Esophagus (tissue), 2 donors: Measurements from ENCODE around the gene ADAMTS2. TPM values are rescaled to one million over a fixed set of nuclear protein-coding genes. Genes with fewer than 3 reads are reported as not detected.

Source experiments
- H3K27ac ChIP-seq, 2 donors: one replicate each; pipeline ENCODE4 v1.5.1; 2013; ENCODE audit warnings: low read depth in 2 of 2, mild to moderate bottlenecking in 2 of 2, inconsistent platforms in 1 of 2, low read length in 1 of 2, moderate library complexity in 1 of 2
- H3K27me3 ChIP-seq, 2 donors: one replicate each; pipeline ENCODE4 v1.6.1; 2013; ENCODE audit warnings: low read length in 2 of 2, control low read depth in 1 of 2, mild to moderate bottlenecking in 1 of 2; ENCODE audit not compliant: insufficient read depth in 2 of 2, control insufficient read depth in 1 of 2
- H3K36me3 ChIP-seq, 2 donors: one replicate each; pipeline ENCODE4 v1.6.1; 2013; ENCODE audit warnings: low read length in 1 of 2; ENCODE audit not compliant: control insufficient read depth in 2 of 2, insufficient read depth in 2 of 2
- H3K4me1 ChIP-seq, 2 donors: one replicate each; pipeline ENCODE4 v1.6.1; 2013; ENCODE audit warnings: low read length in 1 of 2; ENCODE audit not compliant: control insufficient read depth in 2 of 2, insufficient read depth in 2 of 2
- H3K4me3 ChIP-seq, 2 donors: one replicate each; pipeline ENCODE4 v1.5.1; 2013; ENCODE audit warnings: low read length in 2 of 2, mild to moderate bottlenecking in 2 of 2, low read depth in 1 of 2, moderate library complexity in 1 of 2
- H3K9me3 ChIP-seq, 2 donors: one replicate each; pipeline ENCODE4 v1.6.1; 2013; ENCODE audit warnings: mild to moderate bottlenecking in 2 of 2, low read depth in 1 of 2, low read length in 1 of 2, moderate library complexity in 1 of 2; ENCODE audit not compliant: control insufficient read depth in 2 of 2, insufficient read depth in 1 of 2
- WGBS, 2 donors: extraction: QIAGEN DNeasy Blood & Tissue Kit; methylation state at CpG; one replicate each; pipeline ENCODE4 v1.1.7; 2013; 5-methylcytosine and 5-hydroxymethylcytosine counted together
- polyA plus RNA-seq, 2 donors: library from polyadenylated mRNA; stranded (reverse); fragments of 200-250 nt; gene quantifications; one replicate each; pipeline ENCODE4 v1.2.3, GENCODE V29; 2013
- donor health status: healthy with polysubstance abuse.
- donor health status: Bipolar disorder and iron deficiency.

Gene ADAMTS2
- polyA plus RNA-seq, 2 donors: 1.4 to 1.5 TPM

DNA sequence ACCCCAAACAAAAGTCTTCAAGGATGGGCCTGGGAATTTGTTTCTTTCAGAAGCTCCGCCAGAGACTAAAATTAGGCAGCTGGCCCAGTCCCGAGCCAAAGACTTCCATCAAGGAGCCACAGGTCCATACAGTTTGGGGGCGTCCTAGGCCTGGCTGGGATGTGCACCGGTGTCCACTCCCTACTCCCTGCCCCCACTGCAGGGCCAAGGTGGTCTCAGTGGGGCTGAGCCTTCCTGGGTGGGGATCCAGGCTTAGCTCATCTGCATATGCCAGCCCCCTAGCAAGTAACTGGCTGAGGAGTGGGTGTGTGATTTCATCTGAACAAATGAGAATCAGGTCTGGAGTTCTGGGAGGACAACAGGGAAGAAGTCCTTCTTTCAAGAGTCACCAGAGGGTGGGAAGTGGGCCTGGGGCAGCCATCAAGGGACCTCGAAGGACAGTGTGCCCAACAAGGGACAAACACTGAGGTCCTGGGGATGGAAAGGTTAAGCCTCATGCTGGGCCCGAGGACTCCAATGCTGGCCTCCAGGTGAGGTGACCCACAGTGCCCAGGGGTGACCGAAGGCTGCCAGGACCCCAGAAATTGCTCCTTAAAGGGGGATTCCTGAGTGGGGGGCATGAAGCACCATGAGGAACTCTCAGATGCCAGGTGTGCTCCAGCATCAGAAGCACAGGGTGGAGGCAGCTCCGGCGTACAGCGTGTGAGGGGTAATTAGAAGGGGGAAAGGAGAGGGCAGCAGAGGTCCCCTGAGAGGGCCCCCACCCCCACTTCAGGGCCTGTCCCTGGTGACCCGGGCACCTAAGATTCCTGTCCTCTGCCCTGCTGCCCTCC lies 193.8 kb downstream of the ADAMTS2 start:
- 85 to 93% methylated on average over 11 of the region's 11 CpGs for WGBS, 2 donors
- no peaks in the 10 kb centered on the region for H3K9me3 ChIP-seq
- no peaks in the 10 kb centered on the region for H3K4me1 ChIP-seq
- no peaks in the 10 kb centered on the region for H3K36me3 ChIP-seq
- no peaks in the 10 kb centered on the region for H3K27me3 ChIP-seq
- no peak overlapping the region for H3K27ac ChIP-seq
- no peak overlapping the region for H3K4me3 ChIP-seq

DNA sequence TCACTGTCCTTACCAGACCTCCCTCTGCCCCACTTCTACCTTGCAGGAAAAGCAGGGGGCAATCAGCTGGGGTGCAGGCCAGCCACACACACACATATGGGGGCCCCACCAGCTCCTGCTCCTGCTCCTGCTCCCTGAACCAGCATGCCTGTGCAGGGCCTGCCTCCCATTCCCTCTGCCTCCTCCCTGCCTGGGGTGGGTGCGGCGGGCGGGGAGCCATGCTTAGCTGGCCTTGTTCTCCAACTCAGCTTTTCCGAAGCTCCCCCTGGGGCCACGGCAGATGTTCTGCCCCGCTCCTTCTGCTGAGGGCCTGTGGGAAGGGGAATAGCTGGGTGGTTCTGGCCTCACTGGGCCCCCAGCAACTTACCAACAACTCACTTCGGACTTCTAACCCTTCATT lies 195.2 kb downstream of the ADAMTS2 start:
- 53 to 74% methylated on average over 7 of the region's 7 CpGs for WGBS, 2 donors
- Histone ChIP-seq H3K9me3 (no peaks in the 10 kb centered on the region), H3K27me3 (no peaks in the 10 kb centered on the region)

DNA sequence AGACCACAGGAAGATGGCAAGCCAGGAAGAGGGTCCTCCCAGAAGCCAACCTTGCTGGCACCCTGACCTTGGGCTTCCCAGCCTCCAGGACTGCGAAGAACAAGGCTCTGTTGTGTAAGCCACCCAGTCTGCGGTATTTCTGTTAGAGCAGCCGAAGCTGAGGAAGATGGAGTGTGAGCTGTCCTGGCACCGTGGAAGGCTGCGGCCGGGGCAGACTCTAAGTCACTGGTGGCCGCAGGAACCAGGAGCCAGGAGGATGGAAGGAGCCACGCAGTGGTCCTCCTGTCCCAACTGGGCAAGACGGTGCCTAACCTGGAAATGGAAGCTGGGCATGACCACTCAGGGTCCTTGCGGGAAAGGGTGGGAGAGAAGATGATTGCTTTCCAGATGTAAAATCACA lies 196.0 kb downstream of the ADAMTS2 start:
- WGBS, 2 donors: 86% methylated on average over 10 of the region's 10 CpGs
- Histone ChIP-seq H3K27ac (no peak overlapping the region), H3K36me3 (no peaks in the 10 kb centered on the region), H3K9me3 (no peaks in the 10 kb centered on the region), H3K4me1 (no peaks in the 10 kb centered on the region), H3K4me3 (no peak overlapping the region), H3K27me3 (no peaks in the 10 kb centered on the region)

More for the DNA sequence above, 195.2 kb downstream of the ADAMTS2 start:
- no peaks in the 10 kb centered on the region for H3K4me1 ChIP-seq
- H3K4me3 ChIP-seq: no peak overlapping the region
- H3K27ac ChIP-seq: no peak overlapping the region
- H3K36me3 ChIP-seq: no peaks in the 10 kb centered on the region

DNA sequence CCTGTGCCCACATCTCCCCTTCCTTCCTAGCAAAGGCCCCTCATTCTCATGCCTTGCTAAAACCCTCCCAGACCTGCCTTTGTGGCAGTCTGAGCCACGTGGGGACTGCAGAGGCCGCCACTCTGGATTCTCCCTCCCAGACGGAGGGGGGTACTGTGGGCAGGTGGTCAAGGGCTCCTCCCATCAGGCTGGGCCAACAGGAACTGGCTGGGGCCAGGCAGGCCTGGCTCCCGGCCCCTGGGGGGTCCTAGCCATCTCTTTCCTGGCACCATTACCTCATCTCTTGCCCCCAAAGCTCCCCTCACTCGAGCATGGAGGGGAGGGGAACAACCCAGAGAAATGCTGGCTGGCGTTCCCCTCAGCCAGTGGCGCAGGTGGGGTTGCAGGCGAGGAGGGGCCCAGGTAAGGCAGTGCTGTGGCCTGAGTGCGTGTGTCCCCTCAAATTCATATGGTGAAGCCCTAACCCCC lies 196.5 kb downstream of the ADAMTS2 start:
- Histone ChIP-seq H3K4me1 (no peaks in the 10 kb centered on the region), H3K9me3 (no peaks in the 10 kb centered on the region)
- 68 to 81% methylated on average over 9 of the region's 9 CpGs for WGBS, 2 donors

DNA sequence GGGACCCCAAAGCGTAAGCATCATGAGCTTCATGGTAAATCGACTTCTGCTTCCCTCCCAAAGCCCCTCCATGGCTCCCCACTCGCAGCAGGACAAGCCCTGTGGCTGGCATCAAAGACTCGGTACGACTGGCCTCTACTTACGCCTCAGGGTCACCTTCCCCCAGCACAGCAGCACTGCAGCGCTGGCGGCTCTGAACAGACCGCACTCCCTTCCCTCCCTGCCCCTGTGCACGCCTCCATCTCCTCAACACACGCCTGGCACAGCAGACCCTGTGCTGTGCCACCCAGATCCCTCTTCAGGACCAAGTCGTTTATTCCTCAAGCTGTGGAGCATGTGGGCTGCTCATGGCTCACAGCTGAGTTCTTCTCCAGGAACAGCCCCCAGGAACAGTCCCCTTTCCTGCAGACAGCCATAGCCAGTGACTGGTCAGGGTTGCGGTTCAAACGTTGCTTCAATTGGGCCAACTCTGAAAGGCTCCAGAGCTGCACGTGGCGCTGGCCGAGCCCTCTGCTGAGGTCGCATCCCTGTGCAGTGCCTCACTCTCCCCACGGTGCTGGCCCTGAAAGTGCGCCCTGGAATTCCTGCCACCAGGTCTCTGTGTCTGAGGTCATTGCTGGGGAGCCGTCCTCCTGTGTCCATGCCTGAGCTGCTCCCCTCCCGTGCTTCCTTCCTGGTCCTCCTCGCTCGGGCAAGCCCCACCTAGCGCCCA lies 197.1 kb downstream of the ADAMTS2 start:
- no peak overlapping the region for H3K4me3 ChIP-seq
- no peaks in the 10 kb centered on the region for H3K4me1 ChIP-seq
- H3K27me3 ChIP-seq: no peaks in the 10 kb centered on the region
- H3K27ac ChIP-seq: no peak overlapping the region
- 87 to 90% methylated on average over 25 of the region's 25 CpGs for WGBS, 2 donors
- no peaks in the 10 kb centered on the region for H3K36me3 ChIP-seq
- H3K9me3 ChIP-seq: no peaks in the 10 kb centered on the region

More for the DNA sequence above, 196.5 kb downstream of the ADAMTS2 start:
- Histone ChIP-seq H3K27ac (no peak overlapping the region), H3K36me3 (no peaks in the 10 kb centered on the region), H3K27me3 (no peaks in the 10 kb centered on the region), H3K4me3 (no peak overlapping the region)

DNA sequence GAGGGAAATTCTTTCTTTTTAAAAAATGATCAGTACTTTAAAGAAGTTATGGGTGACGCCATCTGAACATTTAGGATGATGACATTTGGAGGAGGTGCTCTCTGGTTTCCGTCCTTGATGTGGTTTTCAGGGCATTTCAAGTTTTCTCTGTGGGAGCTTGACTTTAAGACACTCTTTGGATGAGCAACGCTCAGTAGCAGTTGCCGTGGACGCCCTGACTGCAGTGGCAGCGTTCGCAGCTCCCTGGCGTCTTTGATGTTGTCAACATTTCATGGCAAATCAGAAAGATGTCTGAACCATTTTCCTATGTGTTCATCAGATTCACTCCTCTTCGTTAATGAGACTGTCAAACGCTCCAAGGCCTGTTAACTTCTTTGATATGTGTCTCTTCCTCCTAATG lies 199.0 kb downstream of the ADAMTS2 start:
- Histone ChIP-seq H3K4me1 (no peaks in the 10 kb centered on the region), H3K9me3 (no peaks in the 10 kb centered on the region), H3K36me3 (no peaks in the 10 kb centered on the region), H3K4me3 (no peak overlapping the region), H3K27ac (no peak overlapping the region), H3K27me3 (no peaks in the 10 kb centered on the region)
- 81 to 85% methylated on average over 10 of the region's 10 CpGs for WGBS, 2 donors

DNA sequence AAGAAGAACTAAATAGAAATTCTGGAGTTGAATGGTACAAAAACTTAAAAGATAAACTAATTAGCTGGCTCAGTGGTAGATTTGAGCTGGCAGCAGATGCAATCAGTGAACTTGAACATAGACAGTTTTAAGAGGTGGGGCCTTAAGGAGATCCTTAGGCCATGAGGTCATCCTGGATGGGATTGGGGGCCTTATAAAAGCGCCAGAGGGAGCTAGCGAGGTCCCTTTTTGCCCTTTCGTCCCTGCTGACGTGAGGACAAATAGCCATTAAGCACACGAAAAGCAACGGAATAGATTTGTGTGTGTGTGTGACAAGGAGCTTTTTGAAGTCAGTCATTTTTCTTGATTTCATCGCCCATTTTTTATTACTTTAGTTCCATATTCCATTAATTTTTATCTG lies 201.8 kb downstream of the ADAMTS2 start:
- Histone ChIP-seq H3K27me3 (no peaks in the 10 kb centered on the region), H3K36me3 (no peaks in the 10 kb centered on the region), H3K27ac (no peak overlapping the region), H3K4me1 (peaks cover 0 to 4% of the 10 kb centered on the region in 2 donors), H3K4me3 (no peak overlapping the region), H3K9me3 (no peaks in the 10 kb centered on the region)
- WGBS, 2 donors: 70 to 73% methylated on average over 7 of the region's 7 CpGs

DNA sequence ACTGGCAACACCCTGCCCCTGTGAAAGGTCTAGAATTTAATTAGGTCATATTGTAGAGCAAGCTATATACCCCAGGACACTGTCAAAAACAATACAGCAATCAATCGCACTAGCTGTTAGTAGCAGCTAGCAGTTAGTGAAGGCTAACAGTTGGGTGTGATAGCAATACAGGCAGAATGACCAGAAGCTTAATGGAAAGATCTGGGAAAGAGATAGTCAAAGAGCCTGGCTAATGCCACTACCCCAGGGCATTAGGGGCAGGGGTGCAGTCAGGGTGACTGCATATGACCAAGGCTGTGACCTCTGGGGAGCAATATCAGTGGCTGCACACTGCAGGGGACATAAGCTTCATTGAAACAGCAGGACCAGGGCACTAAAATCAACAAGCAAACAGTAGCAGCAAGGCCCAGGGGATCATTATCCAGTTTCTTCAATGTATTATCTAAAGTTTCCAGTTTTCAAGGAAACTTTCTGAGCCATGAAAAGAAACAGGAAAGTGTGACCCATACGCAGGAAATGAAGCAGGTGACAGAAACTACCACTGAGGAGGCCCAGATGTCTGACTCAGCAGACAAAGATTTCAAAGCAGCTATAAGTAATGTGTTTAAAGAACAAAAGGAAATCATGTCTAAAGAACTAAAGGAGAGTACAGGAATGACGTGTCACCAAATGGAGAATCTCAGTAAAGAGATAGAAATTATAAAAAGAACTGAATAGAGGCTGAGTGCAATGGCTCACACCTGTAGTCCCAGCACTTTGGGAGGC lies 202.6 kb downstream of the ADAMTS2 start:
- Histone ChIP-seq H3K27ac (peak overlapping the region in 1 of 2 donors; percentile 35), H3K4me1 (peaks cover 0 to 4% of the 10 kb centered on the region in 2 donors)
- 65 to 70% methylated on average over 3 of the region's 3 CpGs for WGBS, 2 donors

DNA sequence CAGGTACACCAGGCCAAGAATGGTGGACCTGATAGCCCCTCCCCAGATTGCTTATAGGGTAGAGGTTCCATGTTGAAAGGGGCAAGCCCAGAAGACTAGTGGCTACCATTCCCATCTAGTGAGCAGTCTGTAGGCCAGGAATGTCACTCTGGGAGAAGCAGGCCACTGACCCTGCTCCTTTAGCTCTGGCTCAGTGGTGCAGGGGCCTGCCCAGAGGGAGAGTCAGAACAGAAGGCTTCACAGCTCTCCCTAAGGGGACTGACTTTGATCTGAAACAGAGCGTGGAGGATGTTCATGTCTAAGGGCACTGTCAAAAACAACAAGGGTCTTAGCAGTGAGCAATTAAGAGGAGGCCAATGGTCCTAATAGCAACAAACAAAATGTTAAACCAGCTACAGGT lies 203.4 kb downstream of the ADAMTS2 start:
- no peaks in the 10 kb centered on the region for H3K27me3 ChIP-seq
- no peaks in the 10 kb centered on the region for H3K36me3 ChIP-seq
- no peak overlapping the region for H3K4me3 ChIP-seq
- no peak overlapping the region for H3K27ac ChIP-seq
- no peaks in the 10 kb centered on the region for H3K9me3 ChIP-seq
- WGBS, 2 donors: 0 to 74% methylated on average over 1 of the region's 1 CpG
- H3K4me1 ChIP-seq: peaks cover 0 to 4% of the 10 kb centered on the region in 2 donors

More for the DNA sequence above, 202.6 kb downstream of the ADAMTS2 start:
- no peaks in the 10 kb centered on the region for H3K27me3 ChIP-seq
- H3K9me3 ChIP-seq: no peaks in the 10 kb centered on the region
- no peaks in the 10 kb centered on the region for H3K36me3 ChIP-seq
- H3K4me3 ChIP-seq: no peak overlapping the region
